Ovary (tissue), 3 donors: ENCODE data around the gene TAOK3.
"Not testable (repeated sequence)": the region's sequence is repeated elsewhere in the genome, so short reads cannot be mapped to it uniquely, and the experiment has no call there.

Experiments
- EP300 ChIP-seq: sonication (generic); formaldehyde crosslinking; IDR thresholded peaks from one replicate; pipeline ENCODE4 v1.6.1; 2017; ENCODE audit warnings: antibody characterized with exemption
- POLR2A ChIP-seq: fragments of 450-650 bp; IDR thresholded peaks from one replicate; pipeline ENCODE4 v1.6.1; 2017; ENCODE audit warnings: antibody characterized with exemption, mild to moderate bottlenecking, moderate library complexity
- TF ChIP-seq, protein P1 (sequence below), 3 donors: fragments of 450-650 bp in 2 of 3; fragments of 200-600 bp in 1 of 3; IDR thresholded peaks; one replicate each; pipeline versions ENCODE4 v1.5.1 to v1.8.0; 2016 to 2022; ENCODE audit warnings: antibody characterized with exemption in 3 of 3, mild to moderate bottlenecking in 1 of 3
- donor health status: DM: no; HTN: no; CAD: no.

- TF ChIP-seq POLR2A, EP300: not testable (repeated sequence)
- TF ChIP-seq, protein P1, sequence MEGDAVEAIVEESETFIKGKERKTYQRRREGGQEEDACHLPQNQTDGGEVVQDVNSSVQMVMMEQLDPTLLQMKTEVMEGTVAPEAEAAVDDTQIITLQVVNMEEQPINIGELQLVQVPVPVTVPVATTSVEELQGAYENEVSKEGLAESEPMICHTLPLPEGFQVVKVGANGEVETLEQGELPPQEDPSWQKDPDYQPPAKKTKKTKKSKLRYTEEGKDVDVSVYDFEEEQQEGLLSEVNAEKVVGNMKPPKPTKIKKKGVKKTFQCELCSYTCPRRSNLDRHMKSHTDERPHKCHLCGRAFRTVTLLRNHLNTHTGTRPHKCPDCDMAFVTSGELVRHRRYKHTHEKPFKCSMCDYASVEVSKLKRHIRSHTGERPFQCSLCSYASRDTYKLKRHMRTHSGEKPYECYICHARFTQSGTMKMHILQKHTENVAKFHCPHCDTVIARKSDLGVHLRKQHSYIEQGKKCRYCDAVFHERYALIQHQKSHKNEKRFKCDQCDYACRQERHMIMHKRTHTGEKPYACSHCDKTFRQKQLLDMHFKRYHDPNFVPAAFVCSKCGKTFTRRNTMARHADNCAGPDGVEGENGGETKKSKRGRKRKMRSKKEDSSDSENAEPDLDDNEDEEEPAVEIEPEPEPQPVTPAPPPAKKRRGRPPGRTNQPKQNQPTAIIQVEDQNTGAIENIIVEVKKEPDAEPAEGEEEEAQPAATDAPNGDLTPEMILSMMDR (IDR thresholded peaks at IDR 0.05): not testable (repeated sequence)
Measured at GRCh38 chr12:118278288-118278687, 94.4 kb downstream of the TAOK3 start.
